Occipital lobe (tissue), 2 donors: ENCODE results near the gene SLC35F3. TPM values are rescaled to one million over a fixed set of nuclear protein-coding genes. Genes with fewer than 3 reads are reported as not detected.
"Not testable (repeated sequence)": the region's sequence is repeated elsewhere in the genome, so short reads cannot be mapped to it uniquely, and the experiment has no call there.

Experiments
- DNase-seq: peaks from one replicate; lab custom pipeline; 2025; lab: John Stamatoyannopoulos, UW
- total RNA-seq: library from RNA; depleted of rRNA; stranded (reverse); fragments of >200 nt; gene quantifications from one replicate; pipeline ENCODE4 v1.2.3, GENCODE V29; 2014

SLC35F3 gene
- total RNA-seq, result 0.78 TPM

DNA sequence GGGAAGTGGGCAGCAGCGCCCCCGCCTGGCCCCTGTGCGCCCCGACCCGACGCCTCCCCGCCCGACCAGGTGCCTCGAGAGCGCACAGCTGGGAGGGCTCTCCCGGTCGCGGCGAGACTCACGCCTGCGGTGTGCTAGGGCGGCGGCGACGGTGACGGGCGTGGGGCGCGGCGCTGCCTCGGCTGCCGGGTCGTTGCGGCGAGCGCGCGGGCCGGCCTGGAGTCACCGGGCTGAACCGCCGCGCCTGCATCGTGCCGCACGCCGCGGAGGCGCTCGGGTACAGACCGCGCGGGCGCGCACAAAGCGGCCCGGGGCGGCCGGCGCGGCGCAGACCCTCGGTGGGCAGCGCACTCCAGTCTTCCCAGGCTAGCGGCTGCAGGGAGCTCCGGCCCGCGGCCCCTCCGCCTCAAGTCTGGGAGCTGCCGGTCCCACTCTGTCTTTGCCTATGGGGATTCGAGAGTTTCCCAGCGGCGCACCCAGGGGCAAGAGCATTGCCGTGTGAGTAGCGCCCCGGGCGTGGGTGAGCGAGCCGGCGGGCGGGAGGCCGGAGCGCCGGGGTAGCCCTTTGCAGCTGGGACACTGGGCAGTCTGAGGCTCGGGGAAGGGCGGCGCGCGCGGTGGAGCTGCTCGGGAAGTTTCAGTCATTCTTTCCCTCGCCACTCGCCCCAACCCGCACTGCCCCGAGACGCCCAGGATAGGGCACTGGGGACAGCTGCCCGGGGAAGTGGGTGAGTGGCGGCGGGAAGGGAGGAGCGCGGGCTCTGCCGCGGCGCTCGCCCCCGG lies at the start of gene SLC35F3:
Gene SLC35F3 (plus strand): TSS at position 44 of the 783 bp plus-strand sequence.
- DNase-seq, result peak; percentile 8

GRCh38 chr1:233859446-233859845 lies 45.0 kb upstream of the SLC35F3 start:
- DNase-seq, result no peak

DNA sequence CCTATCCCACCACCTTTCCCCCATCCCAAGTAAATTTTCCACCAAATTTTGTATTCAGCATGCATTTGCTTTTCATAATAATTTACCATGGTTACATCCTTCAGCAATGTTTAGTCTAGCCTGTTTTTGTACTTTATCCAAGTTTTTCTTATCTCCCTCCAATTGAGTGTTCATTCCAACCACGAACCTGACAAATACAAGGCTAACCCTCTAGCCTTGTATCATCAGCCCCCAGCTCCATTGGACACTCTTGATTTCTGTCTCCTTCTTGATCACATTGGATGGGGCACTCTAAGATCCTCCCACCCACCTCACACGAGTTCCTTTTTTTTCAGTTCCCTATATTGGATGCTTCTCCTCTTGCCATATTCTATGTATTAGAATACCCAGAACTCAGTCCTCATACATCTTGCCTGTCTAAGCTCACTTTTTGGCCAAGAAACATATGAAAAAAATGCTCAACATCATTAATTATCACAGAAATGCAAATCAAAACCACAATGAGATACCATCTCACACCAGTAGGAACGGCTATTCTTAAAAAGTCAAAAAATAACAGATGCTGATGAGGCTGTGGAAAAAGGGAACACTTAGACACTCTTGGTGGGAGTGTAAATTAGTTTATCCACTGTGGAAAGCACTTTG lies 40.5 kb upstream of the SLC35F3 start:
- no peak for DNase-seq

- DNase-seq, result no peak
These were observed 39.9 kb upstream of the SLC35F3 start for GRCh38 chr1:233864578-233864977.

- DNase-seq, result no peak
These were observed 39.3 kb upstream of the SLC35F3 start for GRCh38 chr1:233865216-233865615.

DNA sequence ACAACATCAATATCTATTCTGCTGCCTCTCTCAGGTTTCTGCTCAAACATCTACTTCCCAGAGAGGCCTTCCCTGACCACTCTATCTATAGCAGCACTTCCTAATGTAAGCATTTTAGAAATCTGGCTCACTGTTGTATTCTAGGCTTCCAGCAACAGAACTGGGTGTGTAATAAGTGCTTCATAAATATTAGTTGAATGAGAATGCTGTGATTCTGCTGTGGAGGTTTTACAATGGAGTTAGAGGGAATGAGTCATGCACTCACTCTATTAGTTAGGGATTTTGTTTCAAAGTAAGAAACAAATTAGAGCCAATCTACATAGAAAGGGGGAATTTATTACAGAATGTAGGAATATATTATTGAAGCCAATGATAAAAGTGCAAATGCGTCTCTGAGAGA lies 38.6 kb upstream of the SLC35F3 start:
- no peak for DNase-seq

DNA sequence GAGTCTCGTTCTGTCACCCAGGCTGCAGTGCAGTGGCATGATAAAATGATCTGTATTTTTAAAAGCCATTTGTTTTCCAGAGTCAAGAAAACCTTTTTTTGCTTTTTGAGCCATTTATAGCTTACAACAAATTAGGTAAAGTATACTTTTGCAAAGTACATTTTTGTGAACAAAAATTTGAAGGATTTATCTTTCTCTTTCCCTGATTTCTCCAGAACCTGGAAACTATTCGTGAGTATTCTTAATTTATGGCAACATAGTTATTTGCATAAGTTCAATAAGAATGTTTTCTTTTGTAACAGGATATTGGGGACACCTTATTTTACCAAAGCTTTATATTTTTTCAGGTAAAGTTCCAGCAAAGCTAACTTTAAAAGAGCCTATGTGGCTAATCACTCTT lies 37.4 kb upstream of the SLC35F3 start:
- no peak for DNase-seq

DNA sequence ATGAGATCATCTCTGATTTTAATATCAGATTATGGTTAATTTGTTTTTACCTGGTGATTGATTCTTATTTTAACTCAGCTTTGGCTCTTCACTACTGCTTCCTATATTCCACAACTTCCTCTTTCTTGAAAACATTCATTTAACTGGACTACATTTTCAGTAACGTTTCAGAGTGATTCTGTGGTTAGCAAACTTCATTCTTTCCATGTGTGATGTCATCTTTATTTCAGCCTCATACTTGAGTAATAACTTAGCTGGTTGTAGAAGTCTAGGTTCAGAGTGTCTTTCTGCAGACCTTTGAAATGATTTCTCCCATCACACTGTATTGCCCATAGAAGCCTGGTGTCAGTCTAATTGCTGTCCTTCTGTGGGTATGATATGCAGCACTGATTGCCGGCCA lies 36.0 kb upstream of the SLC35F3 start:
- DNase-seq, result no peak

- DNase-seq, result no peak
These were observed 34.8 kb upstream of the SLC35F3 start for GRCh38 chr1:233869680-233870079.

DNA sequence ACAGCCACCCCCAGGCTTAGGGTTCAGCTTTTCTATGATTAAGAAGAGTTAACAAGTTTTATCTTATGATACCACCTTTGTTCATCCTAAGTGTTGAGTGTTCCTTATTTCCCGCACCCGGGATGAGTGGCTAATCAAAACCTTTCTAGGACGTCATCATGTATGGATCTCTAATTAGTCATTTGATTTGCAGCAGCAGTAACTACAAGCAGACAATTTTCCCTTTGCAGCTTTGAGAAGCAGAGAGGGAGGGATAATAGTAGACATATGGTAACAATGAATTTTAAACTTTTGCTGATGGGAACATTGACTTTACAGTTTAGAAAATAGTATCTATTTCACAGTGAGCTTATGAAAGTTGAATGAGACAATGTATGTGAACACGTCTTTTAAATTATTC lies 30.8 kb upstream of the SLC35F3 start:
- DNase-seq, result no peak

- no peak for DNase-seq
These were observed 24.6 kb upstream of the SLC35F3 start for GRCh38 chr1:233879841-233880240.

- no peak for DNase-seq
These were observed 20.8 kb upstream of the SLC35F3 start for GRCh38 chr1:233883671-233884070.

GRCh38 chr1:233884461-233885151 lies 19.9 kb upstream of the SLC35F3 start:
- no peak for DNase-seq

GRCh38 chr1:233885196-233885920 lies 19.1 kb upstream of the SLC35F3 start:
- no peak for DNase-seq

GRCh38 chr1:233891151-233891550 lies 13.3 kb upstream of the SLC35F3 start:
- DNase-seq, result not testable (repeated sequence)

DNA sequence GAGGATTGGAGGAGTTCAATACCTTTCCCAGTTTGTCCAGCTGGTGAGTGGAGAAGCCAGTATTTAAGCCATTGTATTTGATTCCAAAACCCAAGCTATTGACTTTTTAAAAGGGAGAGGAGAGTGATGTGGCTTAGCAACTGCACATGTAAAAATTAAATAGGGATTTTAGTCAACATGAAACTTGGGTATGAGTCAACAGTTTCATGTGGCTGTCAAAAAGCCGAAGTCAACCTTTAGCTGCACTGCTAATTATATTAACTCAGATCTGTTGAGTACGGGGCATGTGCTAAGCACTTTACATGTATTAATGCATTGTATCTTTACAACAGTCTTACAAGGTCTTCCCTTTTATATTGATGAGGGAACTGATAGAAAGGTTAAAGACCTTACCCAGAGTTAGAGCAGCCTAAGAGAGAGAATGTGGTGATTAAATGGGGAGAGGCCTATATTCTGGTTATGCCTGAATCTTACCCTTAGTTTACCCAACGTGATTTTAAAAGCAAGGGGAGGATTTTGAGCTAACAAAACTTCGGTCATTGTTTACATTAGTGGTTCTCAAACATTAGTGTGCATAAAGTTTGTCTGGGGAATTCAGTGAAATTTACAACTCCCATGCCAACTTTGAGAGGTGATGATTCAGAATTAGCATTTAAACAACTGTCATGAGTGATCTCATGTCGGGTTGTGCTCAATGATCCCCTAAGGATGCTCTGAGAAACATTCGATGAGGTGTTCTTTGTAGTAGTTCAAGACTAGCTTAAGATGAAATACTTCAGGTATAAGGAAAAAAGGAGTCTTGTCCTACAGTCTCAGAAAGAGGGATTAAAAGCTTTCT lies 6.9 kb upstream of the SLC35F3 start:
- no peak for DNase-seq

- DNase-seq, result no peak
These were observed 3.0 kb upstream of the SLC35F3 start for GRCh38 chr1:233901495-233901894.

- peak; percentile 12 for DNase-seq
These were observed 1.1 kb downstream of the SLC35F3 start for GRCh38 chr1:233905416-233906051.

DNA sequence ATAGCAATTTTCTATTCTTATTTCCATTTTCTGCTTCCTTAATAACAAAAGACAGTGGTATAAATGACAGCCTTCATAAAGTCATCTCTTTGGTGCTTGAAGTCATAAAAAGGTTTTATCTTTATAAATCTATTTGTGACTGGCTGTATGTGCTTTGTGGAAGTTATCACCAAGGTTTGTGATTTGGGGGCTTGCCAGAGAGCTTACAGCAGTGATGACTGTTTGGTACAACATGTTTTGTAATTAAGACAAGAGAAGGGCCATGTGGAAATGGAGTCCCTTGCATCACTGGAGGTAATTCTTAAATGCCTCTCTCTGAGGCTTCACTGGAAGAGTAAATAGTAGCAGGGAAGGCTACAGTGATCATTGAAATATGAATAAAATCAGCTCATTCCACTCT lies 2.7 kb downstream of the SLC35F3 start:
- no peak for DNase-seq

DNA sequence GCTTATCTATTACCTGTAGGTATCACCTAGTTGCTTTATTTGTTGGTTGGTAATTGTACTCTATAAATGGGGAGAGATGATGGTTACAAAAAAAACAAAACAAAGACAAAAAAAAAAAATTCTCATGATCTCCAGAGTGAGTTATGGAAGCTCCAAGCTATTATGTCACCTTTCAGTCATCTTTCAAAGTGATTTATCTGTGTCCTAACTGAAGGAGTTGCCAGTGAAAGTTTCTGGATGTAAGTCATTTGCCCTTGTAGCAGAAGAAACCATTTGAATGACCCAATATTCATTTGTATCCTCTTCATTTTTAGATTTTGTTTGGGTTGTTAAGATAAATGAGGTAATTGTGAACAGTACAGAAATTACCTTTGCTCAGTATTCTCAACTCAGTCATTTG lies 3.6 kb downstream of the SLC35F3 start:
- no peak for DNase-seq
